Activated CD4-positive, alpha-beta T cell treated with anti-CD3 and anti-CD28 coated beads, Interleukin-2, Interleukin-6, amounts not matched to agents 100 ng/mL and 50 ng/mL, durations not matched to agents 16 hours and 8 hours (primary cell): ENCODE results near the gene AGER.

Experiments
- DNase-seq: peaks from one replicate; pipeline ENCODE4 v3.0.0-alpha.2; 2020

Gene AGER

GRCh38 chr6:32167761-32168262, 16.2 kb downstream of the AGER start:
- no peak for DNase-seq

GRCh38 chr6:32167154-32167760, 16.8 kb downstream of the AGER start:
- DNase-seq, result no peak

- DNase-seq, result no peak
Measured at GRCh38 chr6:32166411-32167061, 17.5 kb downstream of the AGER start.

GRCh38 chr6:32164295-32164694, 19.8 kb downstream of the AGER start, which contains the start of gene EGFL8:
EGFL8 (plus strand) TSS chr6:32164595; CDS start chr6:32166166, 1,571 bp downstream.
- DNase-seq, result no peak

GRCh38 chr6:32163559-32164258, 20.3 kb downstream of the AGER start:
- DNase-seq, result no peak

GRCh38 chr6:32158052-32158451, 26.0 kb downstream of the AGER start:
- no peak for DNase-seq

- DNase-seq, result no peak
Measured at GRCh38 chr6:32156891-32157290, 27.2 kb downstream of the AGER start.

- peak; percentile 66 for DNase-seq
Measured at GRCh38 chr6:32154514-32155161, 29.4 kb downstream of the AGER start.

GRCh38 chr6:32153564-32154513, 30.2 kb downstream of the AGER start, which contains the start of gene PPT2:
PPT2 (plus strand) TSS chr6:32154141; CDS start chr6:32154595, 454 bp downstream.
- peak; percentile 67 for DNase-seq

GRCh38 chr6:32152769-32153563, 31.1 kb downstream of the AGER start:
- no peak for DNase-seq

GRCh38 chr6:32151863-32152768, 31.9 kb downstream of the AGER start, which contains the start of gene PRRT1:
PRRT1 (minus strand) TSS chr6:32151939; CDS start chr6:32151827, 112 bp downstream.
- DNase-seq, result no peak

GRCh38 chr6:32151181-32151862, 32.7 kb downstream of the AGER start:
- DNase-seq, result no peak

GRCh38 chr6:32149932-32150870, 33.9 kb downstream of the AGER start:
- no peak for DNase-seq

GRCh38 chr6:32149092-32149755, 34.8 kb downstream of the AGER start:
- DNase-seq, result no peak

- peak; percentile 55 for DNase-seq
Measured at GRCh38 chr6:32148289-32149091, 35.6 kb downstream of the AGER start.

GRCh38 chr6:32147401-32148132, 36.5 kb downstream of the AGER start:
- DNase-seq, result no peak
